ENCODE results near the gene PDE6D.

- TF ChIP-seq CTCF (IDR thresholded peaks at IDR 0.05): no peak
- TF ChIP-seq POLR2A (IDR thresholded peaks at IDR 0.05): no peak
Observed at GRCh38 chr2:231691251-231691772, 89.8 kb downstream of the PDE6D start.

All from lower leg skin (tissue), 3 donors.